NB4 (cell line): ENCODE data around the gene PLXDC1.

Experiments
- DNase-seq: peaks from one replicate; pipeline ENCODE4 v3.0.0; 2010; ENCODE audit warnings: low read depth
- H3K4me3 ChIP-seq: one replicate; pipeline ENCODE4 v1.5.1; 2011; ENCODE audit warnings: mild to moderate bottlenecking, low read depth, low read length, moderate library complexity
- MYC ChIP-seq: IDR thresholded peaks from 2 replicates; pipeline ENCODE4 v1.6.1; 2011; ENCODE audit warnings: low read depth, low read length
- POLR2A ChIP-seq: IDR thresholded peaks from 2 replicates; pipeline ENCODE4 v1.6.1; 2011; ENCODE audit warnings: mild to moderate bottlenecking; ENCODE audit not compliant: insufficient read length; ENCODE audit errors: extremely low read depth
- TF ChIP-seq, protein P1 (sequence below): IDR thresholded peaks from 2 replicates; pipeline ENCODE4 v1.6.1; 2011; ENCODE audit warnings: low read depth, low read length
- TF ChIP-seq, protein P2 (sequence below): IDR thresholded peaks from one replicate; pipeline ENCODE4 v1.5.1; 2012; ENCODE audit warnings: low read depth, low read length

The PLXDC1 gene

DNA sequence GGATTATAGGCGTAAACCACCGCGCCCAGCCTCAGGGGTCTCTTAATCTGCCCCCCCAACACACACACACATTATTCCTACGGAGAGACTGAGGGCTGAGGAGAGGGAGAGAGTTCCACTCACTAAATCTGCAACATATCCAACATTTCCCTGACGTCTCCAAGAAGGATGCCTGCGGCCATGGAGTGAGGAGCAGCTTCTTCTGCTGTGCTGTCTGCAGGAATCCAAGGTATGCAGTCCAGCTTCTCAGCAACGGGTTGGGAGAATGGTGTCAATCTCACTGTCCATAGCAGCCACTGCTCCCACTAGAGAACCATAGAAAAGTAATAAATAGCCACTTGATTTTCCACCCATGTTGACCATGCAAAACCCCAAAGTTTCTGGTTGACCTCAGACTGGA lies 5.1 kb upstream of the PLXDC1 start:
- TF ChIP-seq, protein P1, sequence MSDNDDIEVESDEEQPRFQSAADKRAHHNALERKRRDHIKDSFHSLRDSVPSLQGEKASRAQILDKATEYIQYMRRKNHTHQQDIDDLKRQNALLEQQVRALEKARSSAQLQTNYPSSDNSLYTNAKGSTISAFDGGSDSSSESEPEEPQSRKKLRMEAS, result no peak
- TF ChIP-seq MYC (no peak), POLR2A (no peak)
- TF ChIP-seq, protein P2, sequence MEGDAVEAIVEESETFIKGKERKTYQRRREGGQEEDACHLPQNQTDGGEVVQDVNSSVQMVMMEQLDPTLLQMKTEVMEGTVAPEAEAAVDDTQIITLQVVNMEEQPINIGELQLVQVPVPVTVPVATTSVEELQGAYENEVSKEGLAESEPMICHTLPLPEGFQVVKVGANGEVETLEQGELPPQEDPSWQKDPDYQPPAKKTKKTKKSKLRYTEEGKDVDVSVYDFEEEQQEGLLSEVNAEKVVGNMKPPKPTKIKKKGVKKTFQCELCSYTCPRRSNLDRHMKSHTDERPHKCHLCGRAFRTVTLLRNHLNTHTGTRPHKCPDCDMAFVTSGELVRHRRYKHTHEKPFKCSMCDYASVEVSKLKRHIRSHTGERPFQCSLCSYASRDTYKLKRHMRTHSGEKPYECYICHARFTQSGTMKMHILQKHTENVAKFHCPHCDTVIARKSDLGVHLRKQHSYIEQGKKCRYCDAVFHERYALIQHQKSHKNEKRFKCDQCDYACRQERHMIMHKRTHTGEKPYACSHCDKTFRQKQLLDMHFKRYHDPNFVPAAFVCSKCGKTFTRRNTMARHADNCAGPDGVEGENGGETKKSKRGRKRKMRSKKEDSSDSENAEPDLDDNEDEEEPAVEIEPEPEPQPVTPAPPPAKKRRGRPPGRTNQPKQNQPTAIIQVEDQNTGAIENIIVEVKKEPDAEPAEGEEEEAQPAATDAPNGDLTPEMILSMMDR, result no peak
- H3K4me3 ChIP-seq, result no peak overlapping the region
- no peak for DNase-seq

DNA sequence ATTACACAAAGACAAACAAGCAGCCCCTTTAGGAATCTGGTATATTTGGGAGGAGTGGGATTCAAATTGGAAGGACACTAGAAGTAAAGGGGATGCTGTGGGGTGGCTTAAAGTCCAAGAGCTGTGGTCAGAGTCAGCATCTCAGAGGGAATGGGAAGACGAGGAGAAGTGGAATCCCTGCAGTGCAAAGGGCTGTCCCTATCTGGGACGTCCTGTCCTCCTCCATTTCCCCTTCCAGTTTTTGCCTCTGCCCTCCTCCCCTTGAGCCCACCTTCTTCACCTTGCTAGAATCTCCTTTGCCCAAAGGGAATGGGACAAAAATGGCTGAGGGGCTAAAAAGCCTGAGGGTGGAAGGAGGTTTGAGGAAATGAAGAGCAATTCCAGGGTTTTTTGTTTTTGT lies 4.2 kb upstream of the PLXDC1 start:
- no peak overlapping the region for H3K4me3 ChIP-seq
- no peak for TF ChIP-seq MYC
- TF ChIP-seq, protein P1, result no peak
- TF ChIP-seq, protein P2, result no peak
- TF ChIP-seq POLR2A, result no peak
- DNase-seq, result no peak

DNA sequence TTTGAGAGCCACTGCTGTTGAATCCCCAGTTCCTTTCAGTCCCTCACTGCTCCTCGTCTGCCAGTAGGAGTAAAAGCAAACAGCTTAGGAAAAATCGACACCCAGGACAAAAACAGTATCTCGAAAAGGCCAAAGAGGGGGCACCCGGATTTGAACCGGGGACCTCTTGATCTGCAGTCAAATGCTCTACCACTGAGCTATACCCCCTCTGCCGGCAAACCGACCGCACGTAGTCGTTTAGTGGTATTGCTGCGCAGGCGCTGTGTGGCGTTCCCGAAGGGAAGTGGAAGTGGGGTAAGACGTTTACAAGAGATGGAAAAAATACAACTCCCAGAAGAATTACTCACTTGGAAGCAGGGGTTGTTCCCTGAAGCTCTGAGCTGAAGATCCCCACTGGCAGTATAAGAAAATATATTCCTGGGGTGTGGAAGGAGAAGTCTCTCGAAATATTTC lies 2.2 kb upstream of the PLXDC1 start:
- peak overlapping the region; percentile 92 for H3K4me3 ChIP-seq
- peak; percentile 86 for DNase-seq
- TF ChIP-seq MYC (0 out of 2 replicates have a peak, but pooled peaks have one; percentile 29), POLR2A (no peak)
- TF ChIP-seq, protein P1, result 0 out of 2 replicates have a peak, but pooled peaks have one; percentile 19

DNA sequence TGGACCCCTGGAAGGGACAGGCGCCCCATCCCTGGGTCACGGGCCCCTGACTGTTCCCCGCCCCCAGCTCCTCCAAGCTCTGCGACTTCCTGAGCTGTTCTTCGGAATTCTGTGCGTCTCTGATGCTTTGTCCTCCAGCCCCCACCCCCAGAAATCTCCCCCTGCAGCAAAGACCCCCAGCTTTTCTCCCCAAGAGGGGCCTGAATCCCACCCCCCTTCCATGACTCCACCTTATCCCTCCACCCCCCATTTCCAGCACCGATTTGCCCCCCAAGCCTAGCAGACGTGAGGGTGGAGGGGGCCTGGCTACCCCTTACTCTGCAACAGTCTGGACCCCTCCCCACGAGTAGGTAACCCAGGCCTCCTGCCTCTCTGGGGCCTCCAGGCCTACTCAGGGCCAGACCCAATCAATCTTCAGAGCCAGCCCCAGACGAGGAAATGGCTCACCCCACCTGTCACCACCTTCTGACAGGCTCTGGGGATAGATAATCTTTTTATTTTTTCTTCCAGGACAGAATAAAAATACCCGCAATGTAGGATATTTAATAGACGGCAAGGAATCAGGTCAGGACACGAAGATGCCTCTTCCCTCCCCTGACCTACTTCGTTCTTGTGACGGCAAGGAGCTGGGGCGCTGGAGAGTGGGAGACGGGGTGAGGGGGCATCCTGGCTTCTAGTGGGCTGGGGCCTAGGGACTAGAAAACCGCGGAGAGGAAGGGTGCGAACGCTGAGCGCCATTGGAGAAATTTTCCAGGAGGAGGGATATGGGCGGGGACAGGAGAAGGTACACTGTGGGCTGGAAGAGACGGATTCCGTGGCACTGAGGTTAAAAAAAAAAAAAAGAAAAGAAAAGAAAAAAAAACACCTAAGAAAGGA lies 744 bp upstream of the PLXDC1 start:
- H3K4me3 ChIP-seq, result no peak overlapping the region
- no peak for DNase-seq
- no peak for TF ChIP-seq MYC
- TF ChIP-seq, protein P2, result no peak
- TF ChIP-seq, protein P1, result no peak
- no peak for TF ChIP-seq POLR2A

DNA sequence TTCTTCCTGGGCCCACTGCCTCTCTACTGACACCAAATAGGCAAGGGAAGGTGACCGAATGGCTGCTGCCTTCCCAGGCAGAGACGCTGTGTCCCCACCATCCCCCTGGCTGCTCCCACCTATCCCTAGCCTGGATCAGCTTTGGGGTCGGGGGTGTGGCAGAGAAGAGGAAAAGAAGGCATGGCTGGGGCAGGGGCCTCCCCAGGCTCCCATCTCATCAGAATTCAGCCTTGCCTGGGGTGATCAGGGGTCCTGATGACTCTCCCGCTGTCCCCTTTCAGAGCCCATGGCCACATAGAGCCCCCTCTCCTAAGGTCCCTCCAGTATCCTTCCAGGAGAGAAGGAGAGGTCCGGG lies 665 bp downstream of the PLXDC1 start:
- TF ChIP-seq, protein P1, result no peak
- TF ChIP-seq, protein P2, result no peak
- TF ChIP-seq MYC (no peak), POLR2A (no peak)
- H3K4me3 ChIP-seq, result no peak overlapping the region
- no peak for DNase-seq

DNA sequence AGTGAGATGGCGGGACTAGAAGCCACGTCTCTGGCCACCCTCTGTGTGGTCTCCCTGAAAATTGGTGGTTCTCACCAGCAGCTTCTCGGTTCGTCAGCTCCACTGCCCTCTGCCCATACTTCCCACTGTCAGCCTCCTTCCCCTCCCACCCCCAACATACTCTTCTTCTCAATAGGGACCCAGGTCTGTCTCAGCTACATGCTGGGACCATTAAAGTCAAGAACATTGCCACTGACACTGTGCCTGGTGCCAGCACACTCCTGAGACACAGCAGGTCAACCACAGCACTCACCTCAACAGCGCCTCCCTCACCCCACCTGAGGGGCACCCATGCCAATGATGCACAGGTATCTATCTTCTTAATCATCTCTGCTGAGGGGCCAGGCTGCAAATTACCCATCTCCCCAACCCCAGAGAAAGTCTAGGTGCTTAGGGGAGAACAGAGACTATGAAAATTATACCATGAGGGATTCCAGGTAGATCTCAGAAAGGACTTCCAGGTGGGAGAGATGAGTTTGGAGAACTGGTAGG lies 1.3 kb downstream of the PLXDC1 start:
- H3K4me3 ChIP-seq, result no peak overlapping the region

More for the DNA sequence above, 1.3 kb downstream of the PLXDC1 start:
- DNase-seq, result no peak
- TF ChIP-seq, protein P2, result no peak
- TF ChIP-seq MYC (no peak), POLR2A (no peak)
- TF ChIP-seq, protein P1, result no peak
